Measurements from ENCODE around the gene STX19.
"Not testable (repeated sequence)": the region's sequence is repeated elsewhere in the genome, so short reads cannot be mapped to it uniquely, and the experiment has no call there.

STX19 gene, protein sequence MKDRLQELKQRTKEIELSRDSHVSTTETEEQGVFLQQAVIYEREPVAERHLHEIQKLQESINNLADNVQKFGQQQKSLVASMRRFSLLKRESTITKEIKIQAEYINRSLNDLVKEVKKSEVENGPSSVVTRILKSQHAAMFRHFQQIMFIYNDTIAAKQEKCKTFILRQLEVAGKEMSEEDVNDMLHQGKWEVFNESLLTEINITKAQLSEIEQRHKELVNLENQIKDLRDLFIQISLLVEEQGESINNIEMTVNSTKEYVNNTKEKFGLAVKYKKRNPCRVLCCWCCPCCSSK

GRCh38 chr3:94028093-94028837 lies at the start of gene STX19:
TSS of gene STX19 (minus strand) at chr3:94028597. CDS start at chr3:94015269, 13,328 bp downstream.
- DNase-seq = no peak

GRCh38 chr3:94076055-94076454 lies 47.7 kb upstream of the STX19 start:
- DNase-seq = no peak

DNA sequence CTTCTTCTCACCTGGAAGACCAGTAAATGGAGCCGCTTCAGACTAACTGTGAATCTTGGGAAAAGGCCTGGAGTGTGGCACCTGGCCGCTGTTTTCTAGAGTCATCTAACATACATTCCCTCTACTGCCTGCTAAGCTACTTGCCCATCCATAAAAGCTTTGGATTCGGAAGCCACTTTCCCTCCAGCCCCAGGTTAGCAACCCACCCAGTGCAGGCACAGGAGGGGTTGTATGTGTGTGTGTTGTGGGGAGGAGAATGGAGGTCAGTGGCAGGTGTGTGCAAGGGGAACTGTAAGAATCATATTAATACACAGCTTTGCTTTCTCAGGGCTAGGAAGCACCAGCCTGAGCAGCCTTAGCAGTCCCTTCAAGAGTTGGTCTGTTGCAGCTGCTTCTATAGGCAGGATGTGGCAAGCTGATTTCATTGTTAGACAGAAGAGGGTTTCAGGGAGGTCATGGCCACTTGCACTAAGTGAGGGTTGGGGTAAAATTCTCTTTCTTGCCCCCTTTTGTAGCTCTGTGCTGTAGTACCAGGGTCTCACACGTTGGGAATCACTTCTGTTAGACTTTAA lies 43.4 kb upstream of the STX19 start:
- no peak for DNase-seq

DNA sequence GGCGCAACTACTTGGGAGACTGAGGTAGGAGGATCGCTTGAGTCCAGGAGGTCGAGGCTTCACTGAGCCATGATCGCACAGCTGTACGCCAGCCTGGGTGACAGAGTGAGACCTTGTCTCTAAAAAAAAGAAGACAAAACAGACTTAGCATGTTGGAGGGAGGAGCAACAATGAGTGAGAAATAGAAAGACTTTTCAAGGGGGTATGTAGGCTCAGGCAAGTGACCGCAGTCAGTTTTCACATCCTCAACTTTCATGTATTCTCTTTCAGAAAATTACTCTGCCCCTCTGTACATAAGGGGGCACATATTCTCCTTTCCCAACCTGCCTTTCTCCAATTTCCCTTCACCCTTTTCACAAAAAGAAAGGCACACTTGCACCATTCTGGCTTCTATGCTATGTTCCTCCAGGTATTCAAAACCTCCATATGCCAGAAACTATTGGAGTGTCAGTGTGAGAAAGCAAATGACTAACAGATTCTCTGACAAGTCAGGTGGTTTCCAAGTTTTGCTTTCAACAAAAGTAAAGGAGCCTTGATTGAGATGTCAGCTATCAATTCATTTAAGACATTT lies 42.0 kb upstream of the STX19 start:
- DNase-seq = no peak

- DNase-seq = peak; percentile 67 to 74
These were observed 40.9 kb upstream of the STX19 start for GRCh38 chr3:94069194-94069813.

GRCh38 chr3:94066506-94067500 lies 38.4 kb upstream of the STX19 start:
- DNase-seq = no peak

DNA sequence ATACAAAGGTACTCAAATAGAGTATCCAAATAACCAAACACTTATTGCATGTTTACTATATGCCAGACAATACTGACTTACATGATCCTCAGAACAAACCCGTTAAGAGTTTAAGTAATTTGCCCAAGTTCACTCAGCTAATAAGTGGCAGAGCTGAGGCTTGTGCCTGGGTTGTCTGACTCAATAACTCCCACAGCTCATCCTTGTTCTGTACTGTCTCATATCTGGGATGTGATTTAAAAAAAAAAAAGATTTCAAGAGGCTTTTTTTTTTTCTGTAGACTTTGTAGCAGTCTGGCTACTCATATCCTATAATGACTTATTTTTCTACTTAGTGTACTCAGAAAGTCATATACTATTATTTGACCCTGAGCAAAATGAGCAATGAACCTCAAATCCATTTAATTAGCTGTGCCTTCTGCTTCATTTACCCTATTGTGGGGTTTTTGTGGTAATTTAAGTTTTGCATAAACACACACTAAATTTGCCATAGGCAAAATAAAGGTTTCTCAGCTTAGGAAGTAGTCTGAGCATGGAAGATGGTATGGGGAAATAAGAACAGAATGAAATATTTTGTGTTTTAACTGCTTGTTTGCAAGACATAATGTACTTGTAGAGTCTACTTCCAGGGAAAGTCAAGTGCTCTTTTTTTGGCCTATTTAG lies 37.6 kb upstream of the STX19 start:
- no peak for DNase-seq

GRCh38 chr3:94065122-94065521 lies 36.7 kb upstream of the STX19 start:
- DNase-seq = no peak

DNA sequence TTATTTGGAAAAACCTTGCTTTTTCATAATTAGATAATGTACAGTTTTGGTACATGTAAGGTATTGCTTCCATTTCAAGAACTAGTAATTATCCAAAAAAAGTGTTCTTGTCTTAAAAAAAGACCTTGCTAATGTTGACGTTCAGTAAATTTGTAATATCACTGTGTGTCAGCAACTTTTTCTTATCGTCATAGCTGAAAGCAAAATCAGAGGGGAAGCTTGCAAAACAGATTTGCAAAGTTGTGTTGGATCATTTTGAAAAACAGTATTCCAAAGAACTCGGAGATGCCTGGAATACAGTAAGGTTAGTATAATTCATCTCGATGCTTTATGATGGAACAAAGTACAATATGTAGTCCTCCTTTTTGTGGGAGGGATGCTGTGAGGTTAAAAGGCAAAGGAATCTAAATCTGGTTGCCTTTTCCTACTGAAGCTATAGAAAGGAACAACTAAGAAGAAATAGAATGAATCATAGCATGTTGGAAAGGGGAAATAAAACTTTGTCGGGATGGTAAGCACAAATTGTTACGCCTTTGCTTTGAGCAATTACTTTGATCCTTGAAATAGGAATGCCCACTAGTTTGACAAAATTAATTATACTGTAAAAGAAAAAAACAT lies 36.0 kb upstream of the STX19 start:
- DNase-seq = no peak

DNA sequence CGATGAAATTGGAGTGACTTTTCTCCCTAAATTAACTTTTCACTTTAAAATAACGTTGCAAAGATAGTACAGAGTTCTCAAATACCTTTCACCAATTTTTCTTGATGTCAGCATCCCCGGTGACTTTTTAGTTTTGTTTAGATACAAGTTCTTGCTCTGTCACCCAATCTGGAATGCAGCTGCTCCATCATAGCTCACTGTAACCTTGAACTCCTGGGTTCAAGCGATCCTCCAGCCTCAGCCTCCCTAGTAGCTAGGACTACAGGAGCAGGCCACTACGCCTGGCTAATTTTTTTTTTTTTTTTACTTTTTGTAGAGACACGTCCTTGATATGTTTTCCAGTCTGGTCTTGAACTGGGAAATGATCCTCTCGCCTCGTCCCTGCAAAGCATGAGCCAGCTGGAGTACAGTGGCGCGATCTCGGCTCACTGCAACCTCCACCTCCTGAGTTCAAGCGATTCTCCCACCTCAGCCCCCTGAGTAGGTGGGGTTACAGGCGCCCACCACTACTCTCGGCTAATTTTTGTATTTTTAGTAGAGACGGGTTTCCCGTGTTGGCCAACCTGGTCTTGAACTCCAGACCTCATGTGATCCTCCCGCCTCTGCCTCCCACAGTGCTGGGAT lies 35.2 kb upstream of the STX19 start:
- DNase-seq = no peak

DNA sequence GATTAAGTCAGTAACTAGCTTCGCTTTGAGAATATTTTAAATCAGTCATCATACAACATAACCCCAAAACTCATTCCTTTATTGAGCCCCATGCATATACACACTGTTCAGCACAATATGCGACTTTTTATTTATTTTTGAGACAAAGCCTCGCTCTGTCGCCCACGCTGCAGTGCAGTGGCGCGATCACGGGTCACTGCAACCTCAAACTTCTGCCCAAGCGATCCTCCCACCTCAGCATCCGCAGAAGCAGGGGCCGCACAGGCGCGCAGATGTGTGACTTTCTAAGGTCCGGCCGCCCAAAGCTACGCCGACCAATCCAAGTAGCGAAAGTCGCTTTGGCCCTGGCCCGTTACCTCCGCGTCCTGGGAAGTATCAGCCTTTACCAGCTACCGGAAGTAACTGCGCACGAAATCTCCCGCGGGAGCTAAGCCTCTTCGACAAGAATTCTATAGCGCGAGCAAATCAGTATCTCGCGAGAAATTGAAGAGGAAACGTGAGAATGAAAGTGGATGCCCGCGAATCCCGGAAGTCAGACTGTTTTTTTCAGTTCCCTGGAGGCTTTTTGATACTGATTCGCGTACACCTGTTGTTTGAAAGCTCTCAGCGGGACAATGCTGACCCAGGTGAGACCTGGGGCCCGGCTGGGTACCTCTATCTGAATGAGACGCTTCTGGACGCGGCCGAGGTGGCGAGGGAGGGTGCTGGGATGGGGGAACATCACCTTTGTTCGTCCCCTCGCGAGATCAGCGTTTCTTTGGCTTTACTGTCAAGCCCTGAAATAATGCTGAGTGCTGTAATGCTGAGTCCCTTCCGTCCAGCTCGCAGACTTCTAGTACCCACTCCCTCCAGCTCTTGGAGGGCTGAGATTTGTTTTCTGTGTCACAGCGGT lies 34.4 kb upstream of the STX19 start, which contains the start of the genes DHFR2 and NSUN3:
DHFR2 (minus strand) TSS at position 404 of the 892 bp plus-strand sequence. CDS start 1,405 bp downstream, outside the sequence.
NSUN3 (plus strand) TSS at position 549 of the 892 bp plus-strand sequence; CDS start at position 615, 66 bp downstream.
- peak; percentile 98 to 99 for DNase-seq

DNA sequence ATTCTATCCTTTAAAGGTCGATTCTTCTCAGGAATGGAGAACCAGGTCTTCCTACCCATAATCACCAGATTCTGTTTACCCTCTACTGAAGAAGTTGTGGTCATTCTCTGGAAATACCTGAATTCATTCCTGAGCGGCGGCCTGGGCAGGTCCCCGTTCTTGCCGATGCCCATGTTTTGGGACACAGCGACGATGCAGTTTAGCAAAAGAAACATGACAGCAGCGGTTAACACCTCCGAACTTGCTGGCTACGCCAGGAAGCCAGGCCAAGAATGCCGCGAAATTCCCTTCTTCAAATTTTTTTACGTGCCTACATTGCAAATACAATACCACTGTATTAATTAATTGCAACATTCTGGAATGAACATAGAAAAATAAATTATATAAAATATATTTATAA lies 32.9 kb upstream of the STX19 start:
- no peak for DNase-seq

- DNase-seq = no peak
These were observed 22.1 kb upstream of the STX19 start for GRCh38 chr3:94050546-94050945.

DNA sequence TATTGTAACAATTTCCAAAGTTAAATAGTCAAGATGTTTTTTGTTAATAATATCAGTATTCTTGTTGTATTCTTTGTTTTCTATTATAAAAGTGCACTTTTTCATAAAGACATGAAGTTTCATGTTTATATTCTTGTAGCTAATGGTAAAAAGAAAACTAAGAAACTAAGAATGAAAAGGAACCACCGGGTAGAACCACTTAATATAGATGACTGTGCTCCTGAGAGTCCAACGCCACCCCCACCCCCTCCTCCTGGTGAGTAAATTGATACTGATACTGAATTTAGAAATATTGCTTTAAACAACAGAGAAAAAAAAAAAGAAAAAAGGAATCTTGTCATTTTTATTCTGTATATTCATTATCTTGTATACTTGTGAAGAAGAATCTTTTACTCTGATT lies 20.9 kb upstream of the STX19 start:
- DNase-seq = no peak

- no peak for DNase-seq
These were observed 18.1 kb upstream of the STX19 start for GRCh38 chr3:94046533-94046932.

DNA sequence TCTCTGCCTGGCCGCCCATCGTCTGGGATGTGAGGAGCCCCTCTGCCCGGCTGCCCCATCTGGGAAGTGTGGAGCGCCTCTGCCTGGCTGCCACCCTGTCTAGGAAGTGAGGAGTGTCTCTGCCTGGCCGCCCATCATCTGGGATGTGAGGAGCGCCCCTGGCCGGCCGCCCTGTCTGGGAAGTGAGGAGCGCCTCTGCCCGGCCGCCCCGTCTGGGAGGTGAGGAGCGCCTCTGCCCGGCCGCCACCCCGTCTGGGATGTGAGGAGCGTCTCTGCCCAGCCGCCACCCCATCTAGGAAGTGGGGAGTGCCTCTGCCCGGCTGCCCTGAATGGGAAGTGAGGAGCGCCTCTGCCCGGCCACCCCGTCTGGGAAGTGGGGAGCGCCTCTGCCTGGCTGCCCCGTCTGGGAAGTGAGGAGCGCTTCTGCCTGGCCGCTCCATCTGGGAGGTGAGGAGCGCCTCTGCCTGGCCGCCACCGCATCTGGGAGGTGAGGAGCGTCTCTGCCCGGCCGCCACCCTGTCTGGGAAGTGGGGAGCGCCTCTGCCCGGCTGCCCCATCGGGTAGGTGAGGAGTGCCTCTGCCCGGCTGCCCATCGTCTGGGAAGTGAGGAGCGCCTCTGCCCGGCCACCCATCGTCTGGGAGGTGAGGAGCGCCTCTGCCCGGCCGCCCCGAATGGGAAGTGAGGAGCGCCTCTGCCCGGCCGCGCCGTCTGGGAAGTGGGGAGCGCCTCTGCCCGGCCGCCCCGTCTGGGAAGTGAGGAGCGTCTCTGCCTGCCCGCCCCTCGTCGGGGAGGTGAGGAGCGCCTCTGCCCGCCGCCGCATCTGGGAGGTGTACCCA lies 15.9 kb upstream of the STX19 start:
- not testable (repeated sequence) for DNase-seq

- no peak for DNase-seq
These were observed 14.9 kb upstream of the STX19 start for GRCh38 chr3:94043285-94043684.

GRCh38 chr3:94036909-94037507 lies 8.6 kb upstream of the STX19 start:
- DNase-seq = peak; percentile 58 to 69
